OCI-M1 (cell line): Measurements from ENCODE around the gene IGSF11.
"Not testable (repeated sequence)": the region's sequence is repeated elsewhere in the genome, so short reads cannot be mapped to it uniquely, and the experiment has no call there.

Source experiments
- DNase-seq: peaks from one replicate; lab custom pipeline; 2025; lab: John Stamatoyannopoulos, UW

IGSF11 gene

GRCh38 chr3:118988198-118989130, 46.2 kb downstream of the IGSF11 start:
- no peak for DNase-seq

- DNase-seq, result peak; percentile 31
Measured at GRCh38 chr3:118987477-118987876, 47.2 kb downstream of the IGSF11 start.

- DNase-seq, result peak; percentile 70
Measured at GRCh38 chr3:118986734-118987133, 47.9 kb downstream of the IGSF11 start.

- DNase-seq, result peak; percentile 67
Measured at GRCh38 chr3:118984699-118985098, 49.9 kb downstream of the IGSF11 start.

GRCh38 chr3:118981494-118982134, 53.0 kb downstream of the IGSF11 start:
- no peak for DNase-seq

GRCh38 chr3:118980832-118981231, 53.8 kb downstream of the IGSF11 start:
- no peak for DNase-seq

GRCh38 chr3:118978393-118978758, 56.3 kb downstream of the IGSF11 start:
- no peak for DNase-seq

GRCh38 chr3:118977671-118978392, 56.8 kb downstream of the IGSF11 start:
- no peak for DNase-seq

- DNase-seq, result no peak
Measured at GRCh38 chr3:118977118-118977517, 57.5 kb downstream of the IGSF11 start.

- not testable (repeated sequence) for DNase-seq
Measured at GRCh38 chr3:118975476-118975875, 59.2 kb downstream of the IGSF11 start.

GRCh38 chr3:118974356-118975097, 60.1 kb downstream of the IGSF11 start:
- DNase-seq, result no peak

GRCh38 chr3:118973050-118973449, 61.6 kb downstream of the IGSF11 start:
- DNase-seq, result no peak

GRCh38 chr3:118970819-118971218, 63.8 kb downstream of the IGSF11 start:
- DNase-seq, result no peak

- DNase-seq, result no peak
Measured at GRCh38 chr3:118968640-118969039, 66.0 kb downstream of the IGSF11 start.

- no peak for DNase-seq
Measured at GRCh38 chr3:118968111-118968510, 66.5 kb downstream of the IGSF11 start.

- DNase-seq, result no peak
Measured at GRCh38 chr3:118966700-118967099, 67.9 kb downstream of the IGSF11 start.

GRCh38 chr3:118963711-118964110, 70.9 kb downstream of the IGSF11 start:
- no peak for DNase-seq

GRCh38 chr3:118960876-118961450, 73.7 kb downstream of the IGSF11 start:
- DNase-seq, result no peak

GRCh38 chr3:118955914-118956556, 78.6 kb downstream of the IGSF11 start:
- peak; percentile 35 for DNase-seq

- DNase-seq, result no peak
Measured at GRCh38 chr3:118951089-118951488, 83.6 kb downstream of the IGSF11 start.
